Heart right ventricle (tissue), 16 donors: ENCODE data around the gene DCAF10. TPM values are rescaled to one million over a fixed set of nuclear protein-coding genes. Genes with fewer than 3 reads are reported as not detected.

Experiments used
- ATAC-seq, 8 donors: fragments of 200-7000 bp; cut with Tn5 transposase; one replicate each; pipeline ENCODE4 v1.9.1; 2020; ENCODE audit warnings: mild to moderate bottlenecking in 8 of 8, moderate library complexity in 8 of 8, moderate number of reproducible peaks in 1 of 8
- DNase-seq, 2 donors: peaks; one replicate each; pipeline ENCODE4 v3.0.0-alpha.2; 2020
- H3K27ac ChIP-seq, 10 donors: fragments of 200-600 bp; sonication (generic) in 2 of 10; one replicate each; pipeline versions ENCODE4 v1.5.0 to v1.8.0; 2020 to 2022; ENCODE audit warnings: mild to moderate bottlenecking in 3 of 10
- H3K27me3 ChIP-seq, 7 donors: fragments of 200-600 bp; one replicate each; pipeline ENCODE4 v1.8.0; 2021 to 2022; ENCODE audit warnings: mild to moderate bottlenecking in 2 of 7
- H3K36me3 ChIP-seq, 9 donors: fragments of 200-600 bp; sonication (generic) in 1 of 9; one replicate each; pipeline versions ENCODE4 v1.5.0 to v1.8.0; 2020 to 2022; ENCODE audit warnings: mild to moderate bottlenecking in 2 of 9
- H3K4me1 ChIP-seq, 9 donors: fragments of 200-600 bp; sonication (generic) in 1 of 9; one replicate each; pipeline versions ENCODE4 v1.5.0 to v1.8.0; 2020 to 2022; ENCODE audit warnings: mild to moderate bottlenecking in 4 of 9
- H3K4me3 ChIP-seq, 10 donors: fragments of 200-600 bp; sonication (generic) in 2 of 10; one replicate each; pipeline versions ENCODE4 v1.5.0 to v1.8.0; 2020 to 2022; ENCODE audit warnings: mild to moderate bottlenecking in 7 of 10, moderate library complexity in 2 of 10
- H3K9me3 ChIP-seq, 11 donors: fragments of 200-600 bp in 10 of 11; sonication (generic) in 2 of 11; one replicate each; pipeline versions ENCODE4 v1.5.0 to v1.8.0; 2013 to 2022; ENCODE audit warnings: mild to moderate bottlenecking in 2 of 11, control low read depth in 1 of 11, moderate library complexity in 1 of 11
- CTCF ChIP-seq, 9 donors: fragments of 200-600 bp; sonication (generic) in 2 of 9; IDR thresholded peaks; one replicate each; pipeline versions ENCODE4 v1.5.0 to v1.8.0; 2021 to 2022; ENCODE audit warnings: antibody characterized with exemption in 9 of 9, mild to moderate bottlenecking in 5 of 9, moderate library complexity in 1 of 9
- WGBS, 2 donors: extraction: QIAGEN DNeasy Blood & Tissue Kit; methylation state at CpG; one replicate each; pipeline ENCODE4 v1.1.7; 2013; ENCODE audit warnings: inconsistent platforms in 1 of 2; 5-methylcytosine and 5-hydroxymethylcytosine counted together
- intact Hi-C, 10 donors: fragments of 100-400 bp; cut with DNase I; formaldehyde crosslinking; loops; one replicate each; pipeline versions ENCODE4 v1.11.1 to v1.14.2; 2022
- polyA plus RNA-seq, 2 donors: library from polyadenylated mRNA; stranded (reverse); fragments of 200-250 nt; gene quantifications; one replicate each; pipeline ENCODE4 v1.2.3, GENCODE V29; 2013
- total RNA-seq, 10 donors: library from RNA; stranded (reverse); fragmentation: NEBNext Ultra II Directional in 3 of 10; extraction: Animal tissue kit (Norgen Biotek cat#: 25700) in 3 of 10; gene quantifications; one replicate each; pipeline versions ENCODE4 v1.2.1 to v1.2.4, GENCODE V29; 2021 to 2023
- donor health status: Arrhythmogenic right ventricular cardiomyopathy.
- donor health status: ischemic (EF 13 %, LVEDD 7.1; RV severe dilation, severe dysfunction).
- donor health status: healthy with polysubstance abuse.
- donor health status: DM: no; HTN: yes; CAD: no.
- donor health status: DM: no; HTN: no; CAD: no.
- donor health status: ischemic (EF 25% LVEDD 6.9; RV normal size, moderate dysfunction).
- donor health status: ischemic (EF 25% LVEDD 5.7; RV mildly dilated, moderate dysfunction).
- donor health status: healthy.
- donor health status: DM: yes; HTN: yes; CAD: no.
- donor health status: Ischemic cardiomyopathy.
- donor health status: ischemic (EF 35%, LVEDD 5.7; RV mildly dilated, moderate dysfunction).
- donor health status: nonischemic (EF 11% LVEDD 7.7; RV severe dilation, severe dysfunction).
- donor health status: DM: yes; HTN: yes; CAD: no.
- donor health status: PGD.
- donor health status: ischemic (EF 29% LVEDD 5.4; RV normal size, mild dysfunction).
- donor health status: nonischemic (EF 23%, LVEDD 6.1; RV moderate dilation, normal function).

Gene DCAF10
- total and polyA plus RNA-seq, 12 donors, result 5.6 to 23.4 (median 19.4) TPM

GRCh38 chr9:37870081-37870798 is 69.6 kb downstream of the DCAF10 start:
- intact Hi-C loops, result loop anchor here in 1 of 10 donors (10.0 kb wide), 1 partner anchor 425 kb away; no protein-coding TSS in a partner anchor
- ATAC-seq, result no peak

GRCh38 chr9:37870799-37871176 is 70.2 kb downstream of the DCAF10 start:
- TF ChIP-seq CTCF (IDR thresholded peaks at IDR 0.05), result no peak
- intact Hi-C loops, result loop anchor here in 1 of 10 donors (10.0 kb wide), 1 partner anchor 424 kb away; no protein-coding TSS in a partner anchor

More at GRCh38 chr9:37870081-37870798, 69.6 kb downstream of the DCAF10 start:
- no peaks in the 10 kb centered on the region for H3K9me3 ChIP-seq
- H3K27me3 ChIP-seq, result no peaks in the 10 kb centered on the region
- no peak overlapping the region for H3K4me3 ChIP-seq
- no peak for TF ChIP-seq CTCF (IDR thresholded peaks at IDR 0.05)
- H3K27ac ChIP-seq, result no peak overlapping the region
- no peak for DNase-seq
- no peaks in the 10 kb centered on the region for H3K4me1 ChIP-seq
- peaks cover 0 to 27% (median 0%) of the 10 kb centered on the region in 9 donors for H3K36me3 ChIP-seq
- WGBS, 2 donors, result 98% methylated on average over 5 of the region's 5 CpGs

GRCh38 chr9:37873955-37874354 is 73.4 kb downstream of the DCAF10 start:
- Histone ChIP-seq H3K9me3 (peaks cover 0 to 7% (median 0%) of the 10 kb centered on the region in 11 donors), H3K4me1 (no peaks in the 10 kb centered on the region), H3K36me3 (peaks cover 0 to 27% (median 3%) of the 10 kb centered on the region in 9 donors), H3K27ac (no peak overlapping the region), H3K27me3 (no peaks in the 10 kb centered on the region), H3K4me3 (no peak overlapping the region)
- TF ChIP-seq CTCF (IDR thresholded peaks at IDR 0.05), result no peak
- intact Hi-C loops, result loop anchor here in 1 of 10 donors (10.0 kb wide), 1 partner anchor 421 kb away; no protein-coding TSS in a partner anchor
- 87 to 94% methylated on average over 2 of the region's 2 CpGs for WGBS, 2 donors
- ATAC-seq (no peak), DNase-seq (no peak)

More at GRCh38 chr9:37870799-37871176, 70.2 kb downstream of the DCAF10 start:
- ATAC-seq (no peak), DNase-seq (no peak)
- Histone ChIP-seq H3K4me1 (no peaks in the 10 kb centered on the region), H3K27me3 (no peaks in the 10 kb centered on the region), H3K27ac (no peak overlapping the region), H3K9me3 (no peaks in the 10 kb centered on the region), H3K36me3 (peaks cover 0 to 22% (median 0%) of the 10 kb centered on the region in 9 donors), H3K4me3 (no peak overlapping the region)
- WGBS, 2 donors, result 79 to 86% methylated on average over 5 of the region's 5 CpGs

- no peak for DNase-seq
- WGBS, 2 donors, result 91 to 94% methylated on average over 1 of the region's 1 CpG
- intact Hi-C loops, result loop anchor here in 1 of 10 donors (10.0 kb wide), 1 partner anchor 418 kb away; no protein-coding TSS in a partner anchor
Measured at GRCh38 chr9:37876376-37876775, 75.8 kb downstream of the DCAF10 start.

More at GRCh38 chr9:37876376-37876775, 75.8 kb downstream of the DCAF10 start:
- H3K4me3 ChIP-seq, result no peak overlapping the region
- no peak overlapping the region for H3K27ac ChIP-seq
- no peak for ATAC-seq
- no peaks in the 10 kb centered on the region for H3K27me3 ChIP-seq
- no peak for TF ChIP-seq CTCF (IDR thresholded peaks at IDR 0.05)
- peaks cover 0 to 7% (median 0%) of the 10 kb centered on the region in 11 donors for H3K9me3 ChIP-seq
- no peaks in the 10 kb centered on the region for H3K4me1 ChIP-seq
- H3K36me3 ChIP-seq, result peaks cover 0 to 46% (median 4%) of the 10 kb centered on the region in 9 donors
